ENCODE measurements around the gene LRRFIP2.

Gene LRRFIP2

GRCh38 chr3:37015642-37016041, 158.7 kb downstream of the LRRFIP2 start:
- no peak for DNase-seq

GRCh38 chr3:37014620-37015019, 159.8 kb downstream of the LRRFIP2 start:
- DNase-seq, result no peak

All from stimulated activated CD4-positive, alpha-beta T cell treated with anti-CD3 and anti-CD28 coated beads, Interleukin-1b, Interleukin-23, amount 100 ng/mL, for 48 hours (primary cell).